SKM-1 (cell line): ENCODE measurements around the gene VPS13C.

Experiments used
- DNase-seq: peaks from one replicate; lab custom pipeline; 2025; ENCODE audit not compliant: unreplicated experiment; lab: John Stamatoyannopoulos, UW

The VPS13C gene

DNA sequence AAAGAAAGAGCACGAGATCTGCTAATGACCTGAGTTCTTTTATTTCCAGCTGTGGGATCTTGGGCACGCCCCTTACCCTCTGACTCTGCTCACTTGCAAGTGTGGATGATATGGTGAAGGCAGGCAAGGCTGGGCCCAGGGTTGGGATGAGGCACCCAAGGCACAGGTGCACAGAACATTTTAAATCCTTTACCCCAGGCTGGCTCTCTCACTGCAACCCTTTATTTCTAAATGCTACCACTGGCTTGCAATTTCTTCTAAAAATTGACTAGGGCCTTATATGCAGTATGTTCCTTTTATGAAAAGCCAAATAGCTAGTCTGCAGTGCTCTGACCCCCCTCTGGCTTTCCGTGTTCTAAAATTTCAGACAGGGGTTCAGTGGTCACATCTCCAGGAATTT is 237.7 kb downstream of the VPS13C start:
- DNase-seq: no peak

DNA sequence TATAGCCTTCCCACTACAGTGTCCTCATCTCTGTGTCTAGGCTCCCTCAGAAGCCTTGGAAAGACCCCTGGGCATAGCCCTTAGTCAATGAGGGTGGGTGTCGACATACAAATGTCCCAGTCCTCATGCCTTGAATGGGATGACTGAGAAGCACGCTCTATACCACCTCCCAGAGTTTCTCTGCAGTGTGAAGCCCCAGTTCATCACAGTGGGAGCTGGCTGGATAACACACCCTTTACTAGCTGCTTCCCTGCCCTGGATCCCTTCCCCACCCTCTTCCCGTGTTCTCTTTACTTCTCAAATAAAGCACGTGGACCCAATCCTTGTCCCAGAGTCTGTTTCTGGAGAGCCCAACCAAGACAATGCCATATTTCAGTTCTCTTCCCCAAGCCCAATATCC is 239.3 kb downstream of the VPS13C start:
- DNase-seq: no peak

DNA sequence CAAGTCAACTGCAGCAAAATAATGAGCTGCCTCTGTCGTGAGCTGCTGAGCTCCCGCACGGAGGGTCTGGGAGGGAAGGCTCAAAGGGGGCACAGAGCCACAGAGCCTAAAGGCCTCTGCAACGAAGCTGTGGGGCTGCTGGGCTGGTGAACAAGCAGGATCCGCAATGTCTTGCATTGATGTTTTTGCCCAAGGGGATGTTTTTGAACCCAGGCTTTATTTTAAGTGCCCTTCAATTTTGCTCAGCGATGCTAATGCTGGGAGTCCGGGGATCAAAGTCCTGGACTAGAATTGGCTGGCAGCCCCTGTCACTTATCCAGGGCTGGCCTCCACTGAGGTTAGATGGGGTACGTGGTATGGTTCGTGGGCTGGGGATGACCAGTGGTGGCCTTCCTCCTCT is 240.0 kb downstream of the VPS13C start:
- DNase-seq: no peak

DNA sequence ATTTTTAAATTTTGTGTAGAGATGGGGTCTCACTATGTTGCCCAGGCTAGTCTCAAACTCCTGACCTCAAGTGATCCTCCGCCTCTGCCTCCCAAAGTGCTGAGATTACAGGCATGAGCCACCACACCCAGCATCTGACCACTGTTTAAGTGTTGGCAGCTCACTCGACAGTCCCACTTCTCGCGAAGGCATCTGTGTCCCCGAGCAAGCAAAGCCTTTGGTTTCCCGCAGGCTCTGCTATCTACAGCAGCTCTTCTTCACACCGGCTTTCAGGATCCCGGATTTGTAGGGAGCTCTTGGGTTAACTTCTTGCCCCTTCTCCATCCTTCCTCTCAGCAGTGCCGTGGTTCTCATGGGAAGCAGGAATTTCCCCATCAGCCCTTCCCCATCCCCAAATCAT is 240.9 kb downstream of the VPS13C start:
- no peak for DNase-seq

DNA sequence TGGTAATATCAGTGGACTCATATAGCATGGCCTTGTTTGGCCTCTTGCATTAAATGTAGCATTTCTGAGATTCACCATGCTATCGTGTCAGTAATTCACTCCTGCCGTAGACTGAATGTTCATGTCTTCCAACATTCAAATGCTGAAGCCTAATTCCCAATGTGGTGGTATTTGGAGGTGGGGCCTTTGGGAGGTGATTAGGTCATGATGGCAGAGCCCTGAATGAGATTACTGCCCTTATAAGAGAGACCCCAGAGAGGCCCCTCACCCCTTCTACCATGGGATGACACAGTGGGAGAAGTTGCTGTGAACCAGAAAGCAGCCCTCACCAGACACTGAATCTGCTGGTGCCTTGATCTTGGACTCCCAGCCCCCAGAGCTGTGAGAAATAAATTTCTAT is 241.4 kb downstream of the VPS13C start:
- no peak for DNase-seq

DNA sequence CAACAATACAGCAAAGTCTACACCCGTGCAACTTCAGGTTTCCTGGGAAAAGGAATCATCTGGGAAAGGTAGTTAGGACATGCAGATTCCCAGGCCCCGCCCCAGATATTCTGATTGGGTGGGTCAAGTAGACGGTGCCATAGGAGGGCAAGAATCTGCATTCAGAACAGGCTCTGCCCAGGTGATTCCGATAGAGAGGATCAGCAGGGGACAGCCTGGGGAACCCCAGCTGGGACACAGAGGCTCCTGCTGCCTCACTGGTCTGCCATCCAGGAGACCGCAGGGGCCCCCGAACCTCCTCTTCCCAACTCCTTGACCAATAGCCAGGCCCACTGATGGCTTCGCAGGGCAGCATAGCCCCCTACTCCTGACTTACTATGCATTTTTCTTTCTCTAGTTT is 243.4 kb downstream of the VPS13C start:
- DNase-seq: no peak

DNA sequence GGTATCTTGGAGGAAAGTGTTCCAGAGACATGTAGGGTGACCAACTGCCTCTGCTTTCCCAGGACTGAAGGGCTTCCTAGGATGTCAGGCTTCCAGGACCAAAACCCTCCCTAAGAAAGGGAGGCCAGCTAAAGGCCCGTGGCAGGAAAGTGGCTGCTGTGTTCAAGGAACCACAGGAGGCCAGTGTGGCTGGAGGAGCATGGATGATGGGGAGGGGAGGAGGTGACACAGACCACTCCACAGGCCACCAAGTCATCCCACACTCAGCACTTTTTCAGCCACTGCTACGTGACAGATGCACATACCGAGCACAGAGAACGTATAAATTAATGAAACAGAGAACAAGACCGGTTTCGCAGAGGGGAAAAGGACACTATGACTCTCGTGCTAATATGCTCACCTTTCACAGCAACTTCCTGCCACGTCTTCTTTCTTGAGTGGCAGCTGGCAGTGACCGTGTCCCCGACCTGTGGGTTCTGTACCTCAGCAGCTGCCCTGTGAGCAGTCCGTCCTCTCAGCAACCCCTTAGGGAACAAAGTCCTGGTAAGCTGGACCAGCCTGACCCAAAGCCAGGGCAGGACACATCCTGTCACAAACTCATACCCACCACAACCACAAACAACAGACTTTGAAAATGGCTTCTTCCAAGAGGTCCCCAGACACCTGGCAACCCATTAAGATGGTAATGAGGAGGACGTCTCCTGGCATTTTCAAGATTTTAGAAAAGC is 244.7 kb downstream of the VPS13C start:
- no peak for DNase-seq

DNA sequence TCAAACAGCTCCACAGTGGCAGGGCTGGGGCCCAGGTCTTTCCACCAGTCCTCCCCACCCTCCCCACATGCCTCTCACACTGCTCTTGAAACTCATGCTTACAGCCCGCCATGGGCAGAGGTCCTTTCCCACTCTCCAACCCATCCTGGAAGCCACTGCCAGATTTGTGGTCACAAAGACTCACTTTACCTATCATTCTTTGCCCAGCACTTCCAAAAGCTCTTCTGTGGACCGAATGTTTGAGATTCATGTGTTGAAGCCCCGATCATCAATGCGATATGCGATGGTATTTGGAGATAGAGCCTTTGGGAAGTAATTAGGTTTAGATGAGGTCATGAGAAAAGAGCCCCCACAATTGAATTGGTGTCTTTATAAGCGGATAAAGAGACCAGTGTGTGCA is 247.8 kb downstream of the VPS13C start:
- no peak for DNase-seq

DNA sequence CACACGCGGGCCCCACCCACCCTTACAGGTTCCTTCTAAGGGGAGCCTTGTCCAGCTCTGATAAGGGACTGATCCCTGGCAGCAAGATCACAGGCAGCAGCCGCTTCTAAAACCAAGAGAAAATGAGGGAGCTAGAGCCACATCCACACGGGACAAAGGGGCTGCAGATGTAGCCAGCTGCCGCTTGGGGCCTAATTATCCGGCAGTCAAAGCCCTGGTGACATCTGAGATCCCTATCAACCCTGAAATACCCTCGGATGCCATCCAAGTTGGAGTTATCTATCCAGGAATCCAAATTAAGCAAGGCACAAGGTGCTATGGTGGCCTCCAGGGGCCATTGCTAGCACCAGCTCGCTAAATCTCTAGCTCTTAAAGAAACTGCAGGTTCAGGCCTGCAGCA is 248.3 kb downstream of the VPS13C start:
- DNase-seq: no peak

DNA sequence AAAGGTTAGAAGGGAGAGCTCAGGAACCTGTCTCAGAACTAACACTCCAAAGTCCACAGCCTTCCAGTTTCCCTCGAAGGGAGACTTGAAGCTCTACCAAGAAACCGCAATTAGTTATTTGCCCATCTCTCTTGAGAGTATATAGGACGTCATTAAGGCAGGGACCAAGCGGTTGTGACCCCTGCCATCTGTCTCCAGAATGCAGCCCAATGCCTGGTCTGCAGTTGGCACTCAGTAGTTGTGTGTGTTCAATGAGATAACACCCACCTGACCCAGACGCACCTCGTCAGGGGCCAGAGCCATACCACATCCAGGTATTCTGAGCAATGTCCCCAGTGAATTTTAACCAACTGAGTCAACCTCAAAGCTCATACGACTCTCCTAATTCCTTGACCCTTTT is 251.0 kb downstream of the VPS13C start:
- DNase-seq: no peak

DNA sequence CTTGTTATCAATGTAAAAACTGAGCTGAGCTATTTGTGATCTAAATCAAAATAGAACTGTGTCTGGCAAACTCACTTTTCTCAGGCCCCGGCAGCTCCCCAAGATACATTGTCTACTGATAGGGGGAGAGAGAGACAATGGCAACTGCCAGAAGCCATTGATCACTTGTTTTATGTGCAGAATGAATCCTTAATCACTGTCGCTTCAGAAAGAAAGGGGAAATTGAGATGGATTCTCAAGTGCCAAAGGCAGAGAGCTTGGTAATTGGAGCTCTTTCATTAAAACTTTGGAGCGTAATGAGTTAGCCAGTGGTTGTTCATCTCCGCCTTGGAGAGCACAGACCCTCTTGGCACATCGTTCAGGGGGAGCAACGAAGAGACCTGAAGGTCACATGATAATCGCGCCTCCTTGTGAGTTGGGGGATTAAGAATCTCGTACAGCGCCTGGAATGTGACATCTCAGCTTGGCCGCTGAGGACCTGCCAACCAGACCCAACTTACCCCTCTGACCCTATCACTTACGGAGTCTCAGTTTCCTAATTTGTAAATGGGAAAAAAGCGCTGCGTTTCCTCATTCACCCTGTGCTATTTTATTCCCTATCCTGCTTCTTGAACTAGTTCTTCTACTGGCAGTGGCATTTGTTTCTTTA is 252.8 kb downstream of the VPS13C start:
- no peak for DNase-seq
